ENCODE results near the gene INPP5A.

The INPP5A gene

GRCh38 chr10:132653721-132654120 is 116.1 kb downstream of the INPP5A start:
- no peak overlapping the region for H3K27ac ChIP-seq
- no peak for TF ChIP-seq ZFX (IDR thresholded peaks at IDR 0.05)
- no peak for TF ChIP-seq CTCF (conservative IDR thresholded peaks at IDR 0.05)

- H3K27ac ChIP-seq = no peak overlapping the region
- TF ChIP-seq CTCF (conservative IDR thresholded peaks at IDR 0.05) = no peak
- no peak for TF ChIP-seq ZFX (IDR thresholded peaks at IDR 0.05)
These were observed 116.6 kb downstream of the INPP5A start for GRCh38 chr10:132654121-132654571.

GRCh38 chr10:132654708-132655661 is 117.4 kb downstream of the INPP5A start:
- H3K27ac ChIP-seq = no peak overlapping the region
- TF ChIP-seq ZFX (IDR thresholded peaks at IDR 0.05) (no peak), CTCF (conservative IDR thresholded peaks at IDR 0.05) (peak; percentile 97)

GRCh38 chr10:132655735-132656134 is 118.1 kb downstream of the INPP5A start:
- TF ChIP-seq ZFX (IDR thresholded peaks at IDR 0.05) (no peak), CTCF (conservative IDR thresholded peaks at IDR 0.05) (no peak)
- no peak overlapping the region for H3K27ac ChIP-seq

GRCh38 chr10:132656283-132657126 is 118.9 kb downstream of the INPP5A start:
- no peak for TF ChIP-seq ZFX (IDR thresholded peaks at IDR 0.05)
- no peak for TF ChIP-seq CTCF (conservative IDR thresholded peaks at IDR 0.05)
- no peak overlapping the region for H3K27ac ChIP-seq

- no peak overlapping the region for H3K27ac ChIP-seq
- TF ChIP-seq ZFX (IDR thresholded peaks at IDR 0.05) (no peak), CTCF (conservative IDR thresholded peaks at IDR 0.05) (no peak)
These were observed 119.6 kb downstream of the INPP5A start for GRCh38 chr10:132657127-132657706.
